Measurements from ENCODE around the gene AGTR2. TPM values are rescaled to one million over a fixed set of nuclear protein-coding genes. Genes with fewer than 3 reads are reported as not detected.

AGTR2 gene
- total RNA-seq, 3 donors from 2014 or later = not detected

GRCh38 chrX:116181300-116181699, 10.8 kb downstream of the AGTR2 start:
- no peaks in the 10 kb centered on the region for H3K36me3 ChIP-seq
- TF ChIP-seq CTCF (IDR thresholded peaks at IDR 0.05) (no peak), POLR2A (IDR thresholded peaks at IDR 0.05) (no peak), POLR2AphosphoS5 (IDR thresholded peaks at IDR 0.05) (no peak)

GRCh38 chrX:116185163-116185562, 14.6 kb downstream of the AGTR2 start:
- intact Hi-C loops (cut with DNase I; ENCODE audit: low total_unique reads) = loop anchor here (10.0 kb wide), 1 partner anchor 1270 kb away; no protein-coding TSS in a partner anchor
- peaks cover 0 to 9% of the 10 kb centered on the region in 2 donors for H3K27me3 ChIP-seq
- no peak overlapping the region for H3K27ac ChIP-seq
- no peak overlapping the region for H3K4me3 ChIP-seq
- no peak for DNase-seq (ENCODE audit: low spot score in 2 of 2)
- no peaks in the 10 kb centered on the region for H3K4me1 ChIP-seq
- no peaks in the 10 kb centered on the region for H3K36me3 ChIP-seq
- peaks cover 4 to 27% of the 10 kb centered on the region in 2 donors for H3K9me3 ChIP-seq
- TF ChIP-seq POLR2AphosphoS5 (IDR thresholded peaks at IDR 0.05) (no peak), POLR2A (IDR thresholded peaks at IDR 0.05) (no peak), CTCF (IDR thresholded peaks at IDR 0.05) (no peak)

More at GRCh38 chrX:116181300-116181699, 10.8 kb downstream of the AGTR2 start:
- Histone ChIP-seq H3K9me3 (peaks cover 0 to 8% of the 10 kb centered on the region in 2 donors), H3K4me1 (no peaks in the 10 kb centered on the region), H3K27ac (no peak overlapping the region), H3K27me3 (peaks cover 0 to 14% of the 10 kb centered on the region in 2 donors), H3K4me3 (no peak overlapping the region)
- DNase-seq (ENCODE audit: low spot score in 2 of 2) = no peak
- intact Hi-C loops (cut with DNase I; ENCODE audit: low total_unique reads) = loop anchor here (10.0 kb wide), 1 partner anchor 1274 kb away; no protein-coding TSS in a partner anchor

GRCh38 chrX:116194649-116195048, 24.1 kb downstream of the AGTR2 start:
- Histone ChIP-seq H3K36me3 (no peaks in the 10 kb centered on the region), H3K4me3 (no peak overlapping the region), H3K27me3 (no peaks in the 10 kb centered on the region), H3K27ac (no peak overlapping the region), H3K4me1 (no peaks in the 10 kb centered on the region), H3K9me3 (peaks cover 4 to 16% of the 10 kb centered on the region in 2 donors)
- intact Hi-C loops (cut with DNase I; ENCODE audit: low total_unique reads) = no loop called here
- DNase-seq (ENCODE audit: low spot score in 2 of 2) = no peak
- no peak for TF ChIP-seq POLR2AphosphoS5 (IDR thresholded peaks at IDR 0.05)
- no peak for TF ChIP-seq POLR2A (IDR thresholded peaks at IDR 0.05)
- no peak for TF ChIP-seq CTCF (IDR thresholded peaks at IDR 0.05)

- Histone ChIP-seq H3K27ac (no peak overlapping the region), H3K27me3 (peaks cover 0 to 5% of the 10 kb centered on the region in 2 donors), H3K9me3 (peaks cover 0 to 12% of the 10 kb centered on the region in 2 donors), H3K4me3 (no peak overlapping the region), H3K36me3 (no peaks in the 10 kb centered on the region), H3K4me1 (no peaks in the 10 kb centered on the region)
- intact Hi-C loops (cut with DNase I; ENCODE audit: low total_unique reads) = no loop called here
- no peak for DNase-seq (ENCODE audit: low spot score in 2 of 2)
- TF ChIP-seq POLR2A (IDR thresholded peaks at IDR 0.05) (no peak), CTCF (IDR thresholded peaks at IDR 0.05) (no peak), POLR2AphosphoS5 (IDR thresholded peaks at IDR 0.05) (no peak)
These were observed 27.7 kb downstream of the AGTR2 start for GRCh38 chrX:116198235-116198634.

GRCh38 chrX:116198810-116199209, 28.3 kb downstream of the AGTR2 start:
- no peak for TF ChIP-seq POLR2AphosphoS5 (IDR thresholded peaks at IDR 0.05)
- TF ChIP-seq POLR2A (IDR thresholded peaks at IDR 0.05) = no peak
- no peak for TF ChIP-seq CTCF (IDR thresholded peaks at IDR 0.05)
- DNase-seq (ENCODE audit: low spot score in 2 of 2) = no peak
- Histone ChIP-seq H3K4me3 (no peak overlapping the region), H3K9me3 (peaks cover 0 to 12% of the 10 kb centered on the region in 2 donors), H3K36me3 (no peaks in the 10 kb centered on the region), H3K4me1 (no peaks in the 10 kb centered on the region), H3K27ac (no peak overlapping the region), H3K27me3 (peaks cover 0 to 11% of the 10 kb centered on the region in 2 donors)
- intact Hi-C loops (cut with DNase I; ENCODE audit: low total_unique reads) = no loop called here
